ELF-1 (cell line): Measurements from ENCODE around the gene AIM2.
"Not testable (repeated sequence)": the region's sequence is repeated elsewhere in the genome, so short reads cannot be mapped to it uniquely, and the experiment has no call there.

Experiments
- DNase-seq: peaks from one replicate; pipeline ENCODE4 v3.0.0-alpha.2; 2016; ENCODE audit warnings: low read depth, low spot score

Gene AIM2, protein sequence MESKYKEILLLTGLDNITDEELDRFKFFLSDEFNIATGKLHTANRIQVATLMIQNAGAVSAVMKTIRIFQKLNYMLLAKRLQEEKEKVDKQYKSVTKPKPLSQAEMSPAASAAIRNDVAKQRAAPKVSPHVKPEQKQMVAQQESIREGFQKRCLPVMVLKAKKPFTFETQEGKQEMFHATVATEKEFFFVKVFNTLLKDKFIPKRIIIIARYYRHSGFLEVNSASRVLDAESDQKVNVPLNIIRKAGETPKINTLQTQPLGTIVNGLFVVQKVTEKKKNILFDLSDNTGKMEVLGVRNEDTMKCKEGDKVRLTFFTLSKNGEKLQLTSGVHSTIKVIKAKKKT

GRCh38 chr1:159076438-159077119 is at the start of gene AIM2:
Gene AIM2 (minus strand): TSS chr1:159076766. CDS start chr1:159073499, 3,267 bp downstream.
- peak; percentile 39 for DNase-seq

- DNase-seq = no peak
Observed at GRCh38 chr1:159123587-159123986, 47.0 kb upstream of the AIM2 start.

- DNase-seq = no peak
Observed at GRCh38 chr1:159122005-159122621, 45.5 kb upstream of the AIM2 start.

- no peak for DNase-seq
Observed at GRCh38 chr1:159121526-159121925, 45.0 kb upstream of the AIM2 start.

DNA sequence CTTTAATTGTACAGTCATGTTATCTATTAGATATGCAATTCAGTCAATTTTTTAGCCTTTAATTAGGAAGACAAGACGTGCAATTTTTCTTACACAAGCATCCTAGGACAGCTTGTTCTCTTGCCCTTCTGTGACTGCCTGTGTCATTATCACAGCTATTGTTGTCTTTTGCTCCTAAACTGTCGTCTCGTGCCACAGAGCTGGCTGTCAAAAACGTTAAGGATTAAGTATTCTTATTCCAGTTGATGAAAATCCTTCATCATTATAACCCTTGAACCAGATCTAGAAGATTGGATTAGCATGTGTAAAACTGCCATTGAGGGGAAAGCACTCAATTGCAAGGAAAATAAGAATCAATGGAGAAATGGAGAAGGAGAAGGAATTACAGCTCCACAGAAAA is 43.8 kb upstream of the AIM2 start:
- no peak for DNase-seq

GRCh38 chr1:159113596-159114433 is 37.2 kb upstream of the AIM2 start:
- no peak for DNase-seq

DNA sequence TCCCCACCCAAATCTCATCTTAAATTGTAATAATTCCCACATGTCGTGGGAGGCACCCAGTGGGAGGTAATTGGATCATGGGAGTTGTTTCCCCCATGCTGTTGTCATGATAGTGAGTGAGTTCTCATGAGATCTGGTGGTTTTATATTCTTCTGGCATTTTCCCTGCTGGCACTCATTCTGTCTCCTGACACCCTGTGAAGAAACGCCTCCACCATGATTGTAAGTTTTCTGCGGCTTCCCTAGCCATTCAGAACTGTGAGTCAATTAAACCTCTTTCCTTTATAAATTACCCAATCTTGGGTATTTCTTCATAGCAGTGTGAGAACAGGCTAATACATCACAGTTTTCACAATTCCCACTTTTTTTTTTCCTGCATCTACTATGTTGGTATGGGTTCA is 26.5 kb upstream of the AIM2 start:
- DNase-seq = not testable (repeated sequence)

- no peak for DNase-seq
Observed at GRCh38 chr1:159100589-159100988, 24.0 kb upstream of the AIM2 start.

DNA sequence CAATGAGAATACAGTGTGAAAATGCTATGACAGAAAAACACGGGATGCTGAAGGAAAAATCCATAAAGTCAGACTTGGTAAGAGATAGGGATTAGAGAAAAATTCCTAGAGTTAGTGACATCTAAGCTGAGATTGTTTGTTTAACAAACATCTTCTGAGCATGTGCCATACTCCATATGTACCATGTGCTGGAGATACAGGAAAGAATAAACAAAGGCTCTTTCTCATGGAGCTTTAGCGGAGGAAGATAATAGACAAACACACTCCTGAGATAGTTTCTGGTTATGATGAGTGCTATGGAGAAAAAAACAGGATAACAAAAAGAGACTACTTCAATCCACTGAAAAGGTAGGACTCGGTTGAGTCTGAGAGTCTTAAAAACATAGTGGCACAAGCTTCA is 22.0 kb upstream of the AIM2 start:
- no peak for DNase-seq

DNA sequence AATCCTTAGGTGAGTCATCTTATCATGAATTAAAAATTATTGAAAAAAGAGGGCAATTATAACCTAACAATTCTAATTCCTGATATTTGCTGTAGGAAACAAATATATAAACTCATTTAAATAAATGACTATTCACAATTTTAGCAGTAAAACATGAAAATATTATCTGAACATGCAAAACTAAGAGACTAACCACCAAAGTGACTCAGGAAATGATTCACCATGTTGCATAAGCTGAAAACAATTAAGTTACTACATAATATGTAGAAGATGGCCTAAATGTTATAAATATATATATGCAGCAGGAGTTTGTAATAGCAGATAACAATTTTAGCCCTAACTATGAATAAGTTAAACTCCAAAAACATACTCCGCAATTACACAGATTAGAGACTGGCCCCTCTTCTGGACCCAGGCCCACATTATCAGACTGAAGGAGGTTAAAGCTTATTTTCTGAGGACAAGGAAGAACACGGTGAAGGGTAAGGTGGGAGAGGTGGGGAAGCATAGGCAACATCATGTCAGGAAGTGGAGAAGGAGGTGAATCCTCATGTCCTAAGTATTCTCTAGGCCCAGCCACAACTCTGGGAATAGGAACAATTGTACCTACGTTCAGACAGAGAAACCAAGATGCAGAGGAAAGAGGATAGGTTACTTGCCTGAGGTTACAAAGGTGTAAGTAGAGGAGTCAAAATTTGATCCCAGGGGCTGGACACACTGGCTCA is 15.6 kb upstream of the AIM2 start:
- DNase-seq = no peak

GRCh38 chr1:159091607-159092031 is 15.1 kb upstream of the AIM2 start:
- no peak for DNase-seq

DNA sequence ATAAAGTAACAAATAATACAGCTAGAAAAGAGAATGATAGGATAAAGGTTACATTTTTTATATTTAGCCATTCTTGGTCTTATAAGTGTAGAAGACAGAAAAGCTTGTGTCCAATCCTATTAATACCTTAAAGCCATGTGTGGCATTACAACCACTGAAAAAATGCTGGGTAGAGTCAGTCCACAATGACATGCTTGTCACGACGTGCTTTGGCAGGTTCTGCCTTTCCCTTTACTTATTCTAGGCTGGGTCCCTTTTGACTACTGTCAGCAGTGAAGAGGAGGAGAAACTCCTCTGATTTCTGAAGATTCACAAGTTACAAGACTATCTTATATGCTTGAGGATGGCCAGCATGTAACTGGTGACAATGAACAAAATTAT is 14.6 kb upstream of the AIM2 start:
- DNase-seq = no peak

GRCh38 chr1:159090286-159091179 is 14.0 kb upstream of the AIM2 start:
- DNase-seq = no peak

DNA sequence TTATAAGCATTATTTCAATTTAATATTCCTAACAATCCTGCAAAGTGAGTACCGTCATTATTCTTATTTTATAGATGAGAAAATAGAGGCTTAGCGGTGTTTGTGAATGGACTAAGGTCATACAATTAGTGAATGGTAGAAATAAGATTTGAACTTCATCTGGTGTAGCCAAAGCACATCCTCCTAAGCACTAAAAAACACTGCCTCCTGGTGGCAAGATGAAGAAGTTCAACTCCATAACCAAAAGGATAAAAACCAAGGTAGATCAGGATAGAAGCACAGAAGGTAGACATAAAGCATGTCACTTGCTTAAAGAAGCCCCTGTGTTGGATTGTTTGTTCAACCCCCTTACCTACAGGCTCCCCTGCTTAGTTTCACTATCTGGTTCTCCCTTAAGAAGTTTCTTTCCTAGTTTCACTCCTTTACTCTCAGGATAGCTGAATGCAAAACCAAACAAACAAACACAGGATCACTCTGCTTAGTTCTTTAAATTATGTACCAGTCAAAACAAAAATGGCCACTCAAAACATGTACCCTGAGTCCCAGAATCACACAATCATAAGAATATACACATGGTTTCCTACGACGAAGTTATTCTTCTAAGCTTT is 12.7 kb upstream of the AIM2 start:
- no peak for DNase-seq

DNA sequence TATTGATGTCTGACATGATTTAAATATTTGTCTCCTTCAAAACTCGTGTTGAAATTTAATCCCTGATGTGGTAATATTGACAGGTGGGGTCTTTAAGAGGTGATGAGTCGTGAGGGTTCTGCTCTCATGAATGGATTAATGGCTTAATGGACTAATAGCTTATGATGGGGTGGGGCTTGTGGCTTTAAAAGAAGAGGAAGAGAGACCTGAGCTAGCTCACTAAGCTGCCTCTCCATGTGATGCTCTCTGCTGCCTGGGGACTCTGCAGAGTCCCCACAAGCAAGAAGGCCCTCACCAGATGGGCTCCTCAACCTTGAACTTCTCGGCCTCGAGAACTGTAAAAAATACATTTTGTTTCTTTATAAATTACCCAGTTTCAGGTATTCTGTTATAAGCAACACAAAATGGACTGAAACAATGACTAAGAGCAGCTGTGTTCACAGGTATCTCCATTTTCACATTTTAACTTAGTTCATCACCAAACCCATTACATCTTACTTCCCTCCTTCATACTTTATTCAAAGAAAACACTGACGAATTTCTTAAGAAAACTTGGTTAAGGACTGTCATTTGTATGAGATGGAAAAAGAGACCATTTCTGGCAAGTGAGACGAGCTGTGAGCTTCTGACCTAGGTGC is 12.1 kb upstream of the AIM2 start:
- no peak for DNase-seq

DNA sequence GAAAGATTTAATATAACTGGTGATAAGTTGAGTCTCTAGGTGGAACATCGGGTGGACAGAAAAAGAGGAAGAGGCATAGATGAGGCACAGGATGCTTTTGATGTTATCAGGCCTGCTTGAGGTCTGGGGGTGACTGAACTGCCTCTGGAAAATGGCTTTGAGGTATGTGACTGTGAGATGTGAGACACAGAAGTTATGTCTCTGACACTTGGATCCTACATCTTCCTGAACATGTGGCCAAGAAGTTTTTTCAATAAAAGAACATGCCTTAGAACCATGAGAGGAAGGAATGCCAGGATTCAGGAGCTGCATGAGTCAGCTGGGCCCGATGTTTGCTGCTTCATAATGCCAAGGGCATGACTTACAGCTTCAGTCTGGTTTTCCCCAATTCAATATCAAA is 11.5 kb upstream of the AIM2 start:
- no peak for DNase-seq

- DNase-seq = no peak
Observed at GRCh38 chr1:159084867-159085266, 8.3 kb upstream of the AIM2 start.

DNA sequence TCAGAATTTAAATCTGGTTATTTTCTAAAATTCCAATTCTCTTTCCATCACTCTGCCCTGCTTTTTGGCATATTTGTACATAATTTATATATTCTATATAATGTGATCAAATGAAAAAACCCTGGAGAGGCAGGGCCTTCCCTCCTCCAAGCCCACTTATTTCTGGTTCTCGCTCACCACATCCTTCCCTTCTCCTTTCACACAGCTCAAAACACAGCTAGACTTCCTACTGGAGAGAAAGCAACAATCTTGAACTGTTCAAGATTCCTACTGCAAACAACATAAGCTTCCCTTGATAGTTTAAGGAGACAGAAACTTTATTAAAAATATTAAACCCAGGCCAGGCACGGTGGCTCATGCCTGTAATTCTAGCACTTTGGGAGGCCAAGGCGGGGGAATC is 7.6 kb upstream of the AIM2 start:
- DNase-seq = no peak

- no peak for DNase-seq
Observed at GRCh38 chr1:159083013-159083412, 6.4 kb upstream of the AIM2 start.
